ENCODE results near the gene WNT7B.

WNT7B gene

DNA sequence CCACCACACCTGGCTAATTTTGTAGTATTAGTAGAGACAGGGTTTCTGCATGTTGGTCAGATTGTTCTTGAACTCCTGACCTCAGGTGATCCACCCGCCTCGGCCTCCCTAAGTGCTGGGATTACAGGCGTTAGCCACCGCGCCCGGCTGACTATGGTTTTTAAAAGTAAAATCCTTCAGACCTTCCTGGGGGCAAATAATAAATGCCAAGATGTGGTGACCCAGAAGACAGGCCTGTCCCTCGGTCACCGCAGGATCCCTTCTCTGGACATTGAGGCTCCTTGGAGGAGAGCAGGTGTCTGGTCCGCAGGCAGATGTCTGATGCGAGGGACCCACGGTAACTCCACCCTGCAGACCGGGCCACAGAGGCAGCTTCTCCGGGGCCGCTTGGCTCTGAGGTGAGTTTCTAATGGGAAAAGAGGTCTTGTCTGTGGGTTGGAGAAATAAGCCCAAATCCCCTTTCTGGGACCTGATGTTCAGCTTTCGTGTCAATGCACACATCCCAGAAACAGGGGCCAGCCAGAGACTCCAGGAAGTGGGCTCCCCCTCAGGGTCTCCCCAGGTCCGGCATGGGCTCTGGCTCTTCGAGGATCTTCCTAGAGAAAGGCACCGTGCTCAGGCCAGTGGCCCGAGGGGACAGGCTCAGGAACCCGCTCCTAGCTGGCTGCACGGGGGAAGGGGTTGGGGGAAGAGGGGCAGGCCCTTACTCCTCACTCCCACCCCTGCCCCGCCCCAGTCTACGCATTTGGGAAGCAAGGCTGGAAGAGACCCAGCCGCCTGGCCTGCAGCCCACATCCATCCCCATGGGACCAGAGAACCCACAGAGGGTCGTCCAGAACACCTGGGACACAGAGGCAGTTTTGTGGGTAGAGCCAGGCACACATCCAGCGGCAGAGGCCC is 100.6 kb downstream of the WNT7B start:
- in situ Hi-C loops (cut with MboI; ENCODE audit: low pct_unique_long_range_greater_than_20kb, low sequenced_read_pairs): no loop called here

DNA sequence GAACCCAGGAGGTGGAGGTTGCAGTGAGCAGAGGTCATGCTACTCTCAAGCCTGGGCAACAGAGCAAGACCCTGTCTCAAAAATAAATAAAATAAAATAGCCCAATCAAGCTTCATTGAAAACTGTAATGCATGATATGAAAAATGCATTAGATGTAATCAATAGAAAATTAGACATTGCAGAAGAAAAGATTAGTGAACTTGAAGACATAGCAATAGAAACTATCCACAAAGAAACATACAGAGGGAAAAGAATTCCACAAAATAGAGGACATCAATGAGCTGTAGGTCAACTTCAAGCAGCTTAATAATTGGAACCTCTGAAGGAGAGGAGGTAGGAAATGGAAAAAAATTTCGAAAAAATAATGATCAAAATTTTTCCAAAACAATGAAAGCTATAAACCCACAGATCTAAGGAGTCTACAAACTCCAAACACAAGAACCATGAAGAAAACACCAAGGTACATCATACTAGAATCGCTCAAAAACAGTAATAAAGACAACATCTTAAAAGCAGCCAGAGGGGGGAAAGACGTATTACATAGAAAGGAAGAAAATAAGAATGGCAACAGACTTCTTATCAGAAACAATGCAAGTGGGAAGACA is 104.2 kb downstream of the WNT7B start:
- in situ Hi-C loops (cut with MboI; ENCODE audit: low pct_unique_long_range_greater_than_20kb, low sequenced_read_pairs): loop anchor here (25.0 kb wide), 1 partner anchor 90 kb away; no protein-coding TSS in a partner anchor
- no peak for DNase-seq

More for the DNA sequence above, 100.6 kb downstream of the WNT7B start:
- DNase-seq: no peak

DNA sequence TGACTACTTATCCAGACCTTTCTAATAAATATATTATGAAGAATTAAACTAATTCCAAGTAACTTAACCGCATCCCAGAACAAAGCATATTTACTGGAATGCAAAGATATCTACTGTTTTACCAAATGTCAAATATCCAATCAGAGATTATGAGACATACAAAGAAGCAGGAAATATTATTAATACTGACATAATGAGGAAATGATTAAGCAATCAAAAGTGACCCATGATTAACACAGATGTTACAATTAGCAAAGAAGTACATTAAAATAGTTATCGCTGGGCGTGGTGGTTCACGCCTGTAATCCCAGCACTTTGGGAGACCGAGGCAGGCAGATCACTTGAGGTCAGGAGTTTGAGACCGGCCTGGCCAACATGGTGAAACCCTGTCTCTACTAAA is 105.2 kb downstream of the WNT7B start:
- in situ Hi-C loops (cut with MboI; ENCODE audit: low pct_unique_long_range_greater_than_20kb, low sequenced_read_pairs): loop anchor here (25.0 kb wide), 1 partner anchor 91 kb away; no protein-coding TSS in a partner anchor
- no peak for DNase-seq
